HG02884 (cell line): ENCODE measurements around the gene HECW1.
"Not testable (repeated sequence)": the region's sequence is repeated elsewhere in the genome, so short reads cannot be mapped to it uniquely, and the experiment has no call there.

ENCODE experiments used
- ATAC-seq: cut with Tn5 transposase; IDR thresholded peaks from one replicate; pipeline ENCODE4 v1.9.1; 2021; ENCODE audit warnings: mild to moderate bottlenecking, moderate library complexity; ENCODE audit not compliant: unreplicated experiment

Gene HECW1

DNA sequence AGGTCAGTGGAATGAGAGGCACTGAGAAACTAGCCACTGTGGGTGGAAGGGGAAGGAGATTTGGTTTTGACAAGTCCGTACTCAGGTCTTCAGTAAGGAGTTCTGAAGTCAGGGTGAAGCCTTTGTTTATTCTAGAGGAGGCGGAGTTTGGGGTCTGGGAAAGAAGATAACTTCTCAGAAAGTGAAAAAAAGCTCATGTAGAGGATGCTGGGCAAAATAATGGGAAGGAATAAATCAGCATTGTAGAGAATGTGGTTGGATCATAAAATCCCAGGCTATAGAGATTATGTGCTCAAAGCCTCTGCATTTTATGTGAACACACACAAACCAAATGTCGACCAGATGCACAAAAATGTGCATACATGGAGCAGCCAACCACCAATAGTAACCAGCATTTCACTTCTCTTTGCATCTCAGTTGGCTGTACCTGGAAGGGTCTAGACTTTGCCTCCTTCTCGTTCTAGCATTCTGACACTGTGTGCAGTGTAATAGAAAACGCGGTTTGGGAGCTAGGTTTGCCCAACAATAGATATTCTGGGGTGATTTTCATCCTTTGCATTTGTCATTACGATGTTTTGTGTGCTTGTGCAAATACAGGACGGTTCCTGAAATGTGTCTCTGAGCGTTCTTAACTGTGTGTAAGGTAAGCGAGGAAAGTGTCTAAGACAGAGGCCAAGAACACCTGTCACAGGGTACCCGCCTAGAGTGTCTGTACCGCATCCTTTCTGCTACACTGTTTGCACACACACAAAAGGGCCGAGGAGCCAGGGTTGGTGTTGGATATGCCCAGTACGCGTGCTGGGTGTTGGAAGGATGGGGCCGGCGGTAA is 603 bp upstream of the HECW1 start:
- ATAC-seq = no peak

DNA sequence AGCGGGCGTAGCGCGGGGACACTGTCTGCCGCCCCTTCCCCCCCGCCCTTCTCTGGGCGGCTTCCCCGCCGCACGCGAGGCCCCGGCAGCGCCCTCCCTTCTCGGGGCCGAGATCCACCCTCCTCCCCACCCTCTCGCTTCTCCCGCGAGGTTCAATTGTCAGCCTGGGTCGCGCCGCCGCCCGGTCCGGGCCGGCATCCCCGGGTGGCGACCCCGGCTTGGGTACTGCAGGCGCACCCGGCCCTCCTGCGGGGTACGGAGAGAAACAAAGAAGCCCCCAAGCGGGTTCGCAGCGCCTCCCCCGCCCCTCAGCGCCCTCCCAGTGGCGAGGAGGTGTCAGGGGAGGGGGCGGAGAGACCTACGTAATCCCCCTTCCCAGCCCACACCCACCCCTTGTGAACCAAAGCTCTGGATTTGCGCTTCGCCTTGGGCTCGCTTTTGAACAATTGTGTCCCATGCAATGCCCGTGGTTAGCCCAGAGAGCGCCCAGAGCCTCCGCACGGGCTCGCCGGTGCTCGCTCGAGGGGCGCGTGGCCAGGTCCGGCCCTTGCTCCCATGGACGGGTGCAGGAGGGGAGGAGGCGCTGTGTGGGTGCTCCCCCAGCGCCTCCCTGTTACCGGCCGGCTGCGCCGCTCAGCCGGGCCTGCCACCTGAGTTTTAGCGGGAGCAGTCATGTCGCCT is 634 bp downstream of the HECW1 start:
- no peak for ATAC-seq

DNA sequence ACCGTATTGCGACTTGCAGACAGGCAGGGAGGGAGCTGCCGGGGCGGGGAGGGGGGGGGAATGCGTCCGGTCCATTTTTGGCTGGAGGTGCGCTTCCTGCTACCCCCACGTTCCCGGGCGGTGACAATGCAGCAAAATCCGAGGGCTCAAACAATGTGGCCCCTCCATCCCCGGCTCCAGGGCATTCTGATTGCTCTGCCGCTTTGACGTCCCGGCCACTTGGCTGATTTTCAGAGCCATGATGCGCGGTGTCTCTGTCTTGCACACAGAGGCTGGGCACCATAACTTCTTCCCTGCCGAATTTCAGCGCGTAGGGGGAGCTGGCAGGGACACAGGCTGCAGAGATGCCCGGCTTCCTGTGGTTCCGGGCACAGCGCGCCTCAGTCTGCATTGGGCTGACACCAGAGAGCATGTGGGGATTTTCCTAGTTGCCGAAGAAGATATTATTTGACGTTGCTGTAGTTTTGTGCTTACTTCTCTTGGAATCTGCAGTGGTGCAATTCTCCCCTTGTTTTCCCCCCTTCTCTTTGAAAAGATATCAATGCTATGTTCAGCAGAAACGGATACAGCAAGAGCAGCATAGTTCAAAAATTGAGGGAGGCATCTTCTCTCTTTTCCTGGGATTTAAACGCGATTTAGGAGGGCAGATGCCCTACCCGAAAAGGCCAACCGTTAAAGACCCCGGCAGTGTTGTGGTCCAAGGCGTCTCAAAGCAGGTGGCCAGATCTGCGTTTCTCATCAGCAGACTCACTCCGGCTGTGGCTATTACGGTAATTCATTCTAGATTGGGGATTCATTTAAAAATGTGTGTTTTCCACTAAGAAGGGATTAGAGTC is 1.4 kb downstream of the HECW1 start:
- no peak for ATAC-seq

DNA sequence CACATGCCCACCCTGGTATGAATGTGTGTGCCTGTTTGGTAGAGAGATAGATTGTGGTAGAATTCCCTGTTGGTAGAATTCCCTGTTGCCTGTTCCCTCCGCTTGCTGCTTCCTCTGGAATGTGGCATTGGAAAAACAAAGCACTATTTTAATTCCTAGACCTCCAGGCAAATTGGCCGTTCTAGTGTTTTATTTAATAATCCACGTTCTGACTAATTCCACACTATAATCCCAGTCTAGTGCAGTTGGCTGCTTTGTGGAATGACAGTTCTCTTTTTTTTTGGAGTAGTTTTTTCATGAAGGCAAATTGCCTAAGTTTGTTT is 2.0 kb downstream of the HECW1 start:
- no peak for ATAC-seq

DNA sequence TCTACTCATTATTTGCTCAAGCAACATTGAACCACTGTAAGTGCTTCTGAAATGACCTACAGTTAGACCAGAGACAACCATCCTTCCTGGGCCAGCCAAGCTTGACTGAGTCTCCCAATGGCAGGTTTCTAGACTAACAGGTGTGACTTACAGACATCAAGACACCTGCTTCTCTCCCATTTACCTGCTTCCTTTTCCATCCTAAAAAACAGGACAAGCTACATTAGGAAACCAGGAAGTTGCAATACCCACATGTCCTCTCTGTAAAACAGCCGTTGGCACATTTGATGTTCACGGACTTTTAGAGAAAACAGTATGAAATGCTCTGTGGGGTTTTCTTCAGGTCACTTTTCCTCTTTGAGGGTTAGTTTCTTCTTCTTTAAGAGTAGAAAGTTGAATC is 4.0 kb downstream of the HECW1 start:
- ATAC-seq = no peak

DNA sequence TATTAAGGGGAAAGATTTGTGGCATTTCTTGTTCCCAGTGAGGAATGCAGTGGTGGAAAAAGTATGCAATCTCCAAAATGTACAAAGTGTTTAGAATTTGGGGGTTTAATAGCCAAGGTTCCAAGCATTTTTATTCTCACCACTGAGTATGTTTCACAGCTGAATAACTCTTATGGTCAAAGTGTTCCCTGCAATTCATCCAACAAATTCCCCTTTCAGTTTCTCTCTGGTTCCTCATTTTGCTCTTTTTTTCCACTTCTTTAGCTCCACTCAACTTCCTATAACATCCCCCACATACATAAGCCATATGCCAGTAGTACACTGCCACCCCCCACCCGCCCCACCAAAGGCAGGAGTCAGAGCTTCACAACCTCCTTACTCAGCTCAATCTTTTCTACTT is 4.6 kb downstream of the HECW1 start:
- no peak for ATAC-seq

DNA sequence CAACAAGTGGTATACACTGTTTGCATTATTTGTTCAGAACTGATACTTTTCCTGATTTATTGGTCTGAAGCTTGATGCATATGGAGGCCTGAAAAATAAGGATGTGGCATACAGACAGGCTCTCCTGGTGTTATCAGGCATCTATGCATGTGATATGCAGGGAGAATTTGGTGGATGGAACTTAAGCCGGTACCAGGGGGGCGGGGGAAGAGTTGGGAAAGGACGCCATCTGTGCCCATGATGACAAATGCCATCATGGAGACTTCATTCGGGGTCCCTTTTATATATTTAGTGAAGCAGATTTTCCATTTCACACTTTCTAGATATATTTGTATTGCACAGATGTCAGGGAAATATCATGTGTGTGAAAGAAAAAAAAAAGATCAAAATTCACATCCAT is 5.4 kb downstream of the HECW1 start:
- ATAC-seq = no peak

DNA sequence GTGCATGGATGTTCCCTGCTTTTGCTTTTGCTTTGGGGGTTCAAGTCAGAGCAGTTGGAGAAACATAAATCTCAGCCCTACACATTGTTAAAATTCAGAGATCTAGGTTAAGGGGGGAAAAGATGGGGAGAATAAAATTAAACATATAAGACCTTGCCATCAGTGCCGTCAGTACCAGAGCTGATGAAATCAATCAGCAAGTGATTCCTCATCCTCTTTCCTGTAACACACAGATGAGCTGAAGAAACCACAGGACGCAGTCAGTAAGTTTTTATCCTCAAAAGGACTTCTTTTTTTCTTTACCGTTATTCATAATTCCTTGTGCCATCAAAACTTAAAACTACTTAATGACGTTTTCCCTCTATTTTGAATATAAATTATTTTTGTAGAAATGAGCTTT is 5.9 kb downstream of the HECW1 start:
- ATAC-seq = no peak

DNA sequence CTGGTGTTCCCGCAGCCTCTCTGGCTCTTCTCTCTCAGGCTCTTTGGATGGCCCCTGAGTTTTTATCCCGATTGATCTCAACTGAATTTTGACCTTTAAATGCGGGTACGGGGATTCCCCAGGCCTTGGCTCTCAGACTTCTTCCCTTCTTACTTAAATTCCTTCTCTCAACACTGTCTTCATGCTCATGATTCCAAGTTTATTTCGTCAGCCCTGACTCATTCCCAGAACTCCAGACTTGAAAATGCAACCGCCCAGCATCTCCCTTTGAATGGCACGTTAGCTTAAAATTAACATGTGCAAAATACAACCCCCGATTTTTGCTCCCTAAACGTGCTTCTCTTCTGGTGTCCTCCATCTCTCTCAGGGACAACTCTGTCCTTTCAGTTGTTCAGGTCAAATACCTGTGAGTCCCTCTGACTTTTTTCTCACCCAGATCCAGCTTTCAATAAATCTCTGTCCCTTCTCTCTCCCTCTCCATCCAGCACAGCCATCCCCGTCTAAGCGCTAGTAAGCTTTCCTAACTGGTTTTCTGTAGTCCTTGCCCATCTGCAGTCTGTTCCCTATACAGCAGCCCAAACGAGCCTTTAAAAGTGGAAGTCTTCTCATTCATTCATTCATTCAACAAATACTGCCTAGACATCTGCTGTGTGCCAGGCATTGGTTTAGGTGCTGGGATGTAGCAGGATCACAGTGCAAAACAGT is 7.1 kb downstream of the HECW1 start:
- ATAC-seq = no peak

DNA sequence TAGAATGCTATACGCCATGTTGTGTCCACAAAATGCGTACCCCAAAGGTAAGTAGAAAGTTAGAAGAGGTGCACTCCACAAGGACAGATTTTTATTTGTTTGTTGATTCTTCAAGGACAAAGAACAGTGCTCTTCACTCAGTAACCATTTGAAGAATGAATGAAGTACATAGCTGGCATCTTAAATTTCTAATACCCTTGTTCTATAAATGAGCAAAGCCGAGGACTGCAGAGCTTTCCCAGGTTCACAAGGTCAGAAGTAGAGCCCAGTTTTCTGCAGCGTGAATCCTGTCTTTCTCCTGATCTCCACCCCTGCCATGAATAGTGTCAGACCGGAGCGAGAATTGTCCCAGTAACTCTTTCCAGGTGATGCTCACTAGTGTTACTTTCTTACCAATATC is 9.5 kb downstream of the HECW1 start:
- no peak for ATAC-seq

DNA sequence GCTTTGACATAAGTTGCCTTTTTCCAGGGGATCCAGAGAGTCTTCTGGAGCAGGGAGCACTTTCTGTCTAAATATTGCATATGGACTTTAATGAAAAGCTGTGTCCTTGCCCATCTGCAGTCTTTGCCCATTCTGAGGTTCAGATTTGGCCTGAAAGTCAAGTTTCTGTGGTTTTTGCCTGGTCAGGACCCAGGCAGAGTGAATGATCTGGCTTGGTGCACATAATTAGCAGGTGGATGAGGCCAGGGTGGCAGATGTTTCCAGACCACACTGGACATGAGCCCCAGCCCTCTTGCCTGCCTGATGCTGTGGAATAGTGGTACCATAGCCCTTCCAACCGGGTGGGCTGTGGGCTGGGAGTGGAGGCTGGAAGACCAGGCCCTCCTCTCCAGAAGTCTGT is 11.0 kb downstream of the HECW1 start:
- ATAC-seq = no peak

DNA sequence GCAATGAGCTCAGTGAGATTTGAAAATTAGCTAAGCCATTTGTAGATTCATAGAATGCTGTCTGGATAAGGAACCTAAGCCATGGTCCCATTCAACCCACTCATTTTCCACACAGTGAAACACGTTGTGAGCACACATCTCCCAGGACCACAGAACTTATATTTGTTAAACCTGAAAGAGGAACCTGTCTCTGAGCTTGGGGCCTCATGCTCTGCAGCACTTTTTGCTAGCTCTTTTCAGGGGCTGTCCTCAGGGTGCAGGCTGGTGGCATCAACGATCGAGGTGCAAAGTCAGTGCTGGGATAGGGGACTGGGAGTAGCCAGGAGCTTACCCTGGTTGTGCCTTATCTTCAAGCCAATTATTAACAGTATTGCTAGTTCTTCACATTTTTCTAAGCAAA is 11.9 kb downstream of the HECW1 start:
- no peak for ATAC-seq

DNA sequence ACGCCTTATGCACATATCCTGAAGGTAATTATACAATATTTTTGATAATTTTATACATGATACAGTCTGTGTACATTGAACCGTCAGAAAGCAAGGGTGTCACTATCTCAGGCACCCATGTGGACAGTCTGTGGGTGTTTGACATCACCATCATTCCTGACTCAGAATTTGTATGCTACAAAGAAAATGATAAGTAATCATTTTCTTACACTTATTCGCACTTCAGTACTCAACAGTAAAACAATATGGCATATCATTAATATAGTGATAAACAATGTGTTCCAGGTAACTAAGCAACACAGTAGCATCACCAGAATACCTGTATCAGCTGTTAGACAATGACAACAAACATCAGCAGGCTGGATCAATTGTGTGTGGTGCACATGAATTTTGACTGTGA is 17.9 kb downstream of the HECW1 start:
- no peak for ATAC-seq

DNA sequence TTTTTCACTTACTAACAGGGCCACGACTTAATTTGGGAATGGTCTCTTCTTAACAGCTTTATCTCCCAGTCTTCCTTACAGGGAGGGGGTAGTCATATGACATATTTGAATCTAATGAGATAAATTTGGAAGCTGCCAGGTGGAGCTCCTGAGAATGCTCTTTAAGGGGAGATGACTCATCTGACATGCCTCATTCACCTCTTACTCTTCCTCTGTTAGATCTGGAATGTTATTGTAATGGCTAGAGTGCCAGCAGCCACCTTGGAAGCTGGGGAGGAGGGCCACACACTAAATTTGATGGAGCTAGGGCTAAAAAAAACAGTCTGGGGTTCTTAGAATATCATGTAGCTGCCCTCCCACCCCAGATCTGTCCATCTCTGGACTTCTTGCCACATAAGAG is 22.7 kb downstream of the HECW1 start:
- ATAC-seq = no peak

DNA sequence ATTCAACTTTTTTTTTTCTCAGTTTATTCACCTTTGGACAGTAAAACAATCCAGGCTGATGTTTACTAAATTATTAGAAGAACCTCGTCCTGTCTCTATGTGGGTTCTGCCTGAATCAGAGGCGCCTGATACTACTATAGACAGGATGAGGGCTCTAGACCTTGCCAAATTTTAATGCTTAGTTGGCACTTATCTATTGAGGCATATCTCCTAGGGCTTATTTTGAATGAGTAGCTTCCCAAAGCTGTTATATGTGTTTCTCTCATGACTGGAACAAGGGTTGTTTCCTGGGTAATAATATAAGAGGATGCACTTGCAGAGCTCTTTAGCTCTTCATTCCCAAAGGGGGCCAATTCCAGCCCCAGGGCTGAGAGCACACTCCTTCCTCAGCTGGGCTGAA is 23.6 kb downstream of the HECW1 start:
- ATAC-seq = no peak

DNA sequence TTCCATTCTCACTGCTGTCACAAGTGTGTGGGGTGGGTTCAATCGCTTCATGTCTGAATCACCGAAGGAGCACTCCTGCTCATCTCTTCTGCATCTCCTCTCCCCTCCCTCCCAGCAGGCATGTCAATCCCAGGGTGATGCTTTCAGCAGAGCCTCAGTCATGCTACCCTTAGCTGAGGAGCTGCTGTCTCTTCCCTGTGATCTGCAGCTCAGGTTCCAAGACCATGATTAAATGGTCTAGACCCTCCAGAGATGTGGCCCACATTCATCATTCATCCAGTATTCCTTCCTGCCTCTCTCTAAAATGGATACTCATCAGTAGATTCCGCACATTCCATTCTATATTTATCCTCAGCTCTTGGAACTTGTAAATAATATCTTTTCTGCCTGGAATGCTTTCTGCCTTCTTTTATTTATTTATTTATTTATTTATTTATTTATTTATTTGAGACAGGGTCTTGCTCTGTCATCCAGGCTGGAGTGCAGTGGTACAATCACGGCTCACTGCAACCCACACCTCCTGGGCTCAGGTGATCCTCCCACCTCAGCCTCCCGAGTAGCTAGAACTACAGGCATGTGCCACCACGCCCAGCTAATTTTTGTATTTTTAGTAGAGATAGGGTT is 24.8 kb downstream of the HECW1 start:
- not testable (repeated sequence) for ATAC-seq

DNA sequence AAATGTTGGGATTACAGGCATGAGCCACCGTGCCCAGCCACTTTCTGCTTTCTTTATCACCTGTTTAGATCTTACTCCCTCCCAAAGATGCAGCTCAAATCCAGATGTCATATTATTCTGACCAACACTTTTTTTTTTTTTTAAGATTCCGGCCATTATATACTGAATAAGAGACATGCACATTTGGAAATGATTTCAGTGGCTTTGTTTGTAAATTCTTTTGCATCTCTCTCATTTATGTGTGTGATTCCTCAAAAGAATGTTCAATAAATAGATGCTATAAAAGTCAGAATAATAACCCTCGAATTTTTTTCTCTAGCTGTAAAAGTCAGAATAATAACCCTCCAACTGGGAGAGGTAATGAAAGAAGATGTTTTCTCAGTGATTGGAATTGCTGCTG is 25.4 kb downstream of the HECW1 start:
- no peak for ATAC-seq

DNA sequence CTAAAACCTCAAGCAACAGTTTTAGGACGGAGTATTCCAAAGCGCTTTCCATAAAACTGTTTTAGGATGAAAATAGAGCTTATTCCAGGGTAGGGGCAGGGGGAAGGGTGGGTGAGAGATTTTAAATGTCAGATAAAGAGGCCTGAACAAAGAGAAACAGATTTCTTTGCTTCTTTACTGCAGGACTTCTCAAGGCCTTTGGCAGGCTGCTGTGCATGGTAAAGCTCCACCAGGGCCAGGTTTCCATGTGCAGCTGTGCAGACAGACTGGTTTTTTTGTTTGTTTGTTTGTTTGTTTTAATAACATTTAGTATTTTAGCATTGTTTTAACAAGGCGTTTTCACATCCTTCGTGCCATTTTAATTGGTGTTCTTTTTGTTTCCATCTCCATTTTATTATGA is 26.3 kb downstream of the HECW1 start:
- ATAC-seq = no peak

DNA sequence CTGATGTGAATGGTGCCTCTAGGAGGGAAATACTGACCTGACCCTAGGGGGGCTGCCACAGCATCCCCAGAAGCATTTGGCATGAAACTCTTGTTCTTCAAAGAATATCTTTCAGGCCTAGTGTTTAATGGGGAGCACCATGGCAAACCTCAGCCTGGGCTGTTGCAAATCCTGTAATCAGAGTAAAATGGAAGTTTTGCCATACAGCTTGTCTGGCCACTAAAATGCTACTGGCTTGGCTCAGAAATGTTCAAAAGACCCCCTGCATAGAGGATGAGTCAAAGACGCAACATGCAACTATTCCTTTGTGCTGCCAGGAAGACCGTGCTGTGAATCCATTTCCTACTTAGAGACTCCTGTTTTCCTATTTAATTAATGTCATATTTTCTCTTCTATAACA is 26.7 kb downstream of the HECW1 start:
- no peak for ATAC-seq

DNA sequence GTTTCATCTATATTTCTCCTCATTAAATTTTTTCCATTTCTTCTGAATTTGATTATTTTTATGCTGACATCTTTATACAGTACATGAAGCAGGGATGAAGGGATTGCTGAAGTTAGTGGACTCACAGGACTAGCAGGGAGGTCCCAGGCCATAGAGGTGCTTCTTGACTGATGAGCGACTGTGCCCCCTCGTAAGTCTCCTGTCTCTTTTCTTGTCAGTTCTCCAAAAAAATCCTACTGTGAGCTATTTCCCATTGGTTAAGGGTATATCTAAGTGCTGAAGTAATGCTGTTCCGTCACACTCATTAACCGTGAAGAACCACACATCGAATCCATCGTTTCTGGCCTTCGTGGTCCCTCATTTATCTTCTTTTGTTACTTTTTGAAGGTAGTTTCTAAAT is 27.7 kb downstream of the HECW1 start:
- no peak for ATAC-seq

DNA sequence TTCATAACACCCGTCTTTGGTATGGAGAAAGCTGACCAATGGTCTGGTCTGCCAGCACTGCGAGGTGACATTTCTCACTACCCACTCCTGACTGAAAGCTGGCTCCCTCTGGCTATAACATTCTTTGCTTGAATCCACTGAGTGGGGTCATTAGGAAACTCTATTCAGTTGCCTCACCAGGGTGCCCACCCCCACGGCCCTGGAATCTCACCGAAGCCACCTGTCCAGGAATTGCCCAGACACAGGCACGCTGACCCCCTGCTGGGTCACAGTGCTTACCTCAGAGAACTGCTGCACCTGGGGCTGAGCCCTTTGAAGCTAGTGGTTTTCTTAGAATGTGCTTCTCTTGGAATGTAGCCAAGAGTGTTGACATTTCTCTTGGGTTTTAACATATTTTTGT is 28.6 kb downstream of the HECW1 start:
- no peak for ATAC-seq
